K562 (cell line): Measurements from ENCODE around the gene METTL14. TPM values are rescaled to one million over a fixed set of nuclear protein-coding genes. Genes with fewer than 3 reads are reported as not detected.

Experiments used
- ATAC-seq: fragments of 200-7000 bp; cut with Tn5 transposase; 3 replicates; pipeline ENCODE4 v1.9.1; 2020; ENCODE audit warnings: moderate library complexity
- BruUV-seq: library from RNA; stranded (reverse); fragments of 400-500 nt; replicated peaks from 2 replicates; lab custom pipeline; 2021; lab: Mats Ljungman, UMichigan
- CTCF ChIA-PET: fragments of 300-600 bp; formaldehyde crosslinking; extraction: SDS; loops from one replicate; lab custom pipeline; 2021; ENCODE audit warnings: low intra/inter-chr PET ratio; lab: Yijun Ruan, JAX
- POLR2A ChIA-PET: fragments of 300-600, 350-650 bp; sonication (Branson Sonifier 250); formaldehyde crosslinking; extraction: SDS; loops from one replicate; lab custom pipeline; 2021; ENCODE audit warnings: antibody characterized with exemption, inconsistent platforms; lab: Yijun Ruan, JAX
- DNase-seq, 4 experiments: peaks; one replicate each; pipeline versions ENCODE4 v3.0.0 to v3.0.0-alpha.2; 2011 to 2018; ENCODE audit warnings: low spot score in 3 of 4, mixed read lengths in 3 of 4; ENCODE audit errors: extremely low read depth in 1 of 4
- FAIRE-seq: peaks from 2 replicates; lab custom pipeline; 2011; peaks lifted over from hg19 to GRCh38; lab: Jason Lieb, UNC
- H2AFZ ChIP-seq: 2 replicates; pipeline ENCODE4 v1.6.0; 2011; ENCODE audit warnings: low read depth, low read length, control low read depth, inconsistent platforms
- H3K27ac ChIP-seq: fragments of 200-600 bp; 3 replicates; pipeline ENCODE4 v1.8.0; 2011; ENCODE audit warnings: low read depth, mild to moderate bottlenecking, control low read depth, inconsistent platforms, low read length, moderate library complexity, mixed read lengths; ENCODE audit errors: extremely low read depth
- H3K27me3 ChIP-seq, 2 experiments: fragments of 300-600 bp in 1 of 2; 2 replicates in 1 of 2; 3 replicates in 1 of 2; pipeline versions ENCODE4 v1.6.0 to v1.8.0; 2011; ENCODE audit warnings: inconsistent platforms in 2 of 2, low read length in 2 of 2, mild to moderate bottlenecking in 1 of 2, mixed read lengths in 1 of 2, moderate library complexity in 1 of 2; ENCODE audit not compliant: control insufficient read depth in 2 of 2, insufficient read depth in 2 of 2
- H3K36me3 ChIP-seq: fragments of 300-600 bp; 3 replicates; pipeline ENCODE4 v1.8.0; 2011; ENCODE audit warnings: mild to moderate bottlenecking, low read length, inconsistent platforms; ENCODE audit not compliant: control insufficient read depth, insufficient read depth
- H3K4me1 ChIP-seq, 2 experiments: fragments of 200-600 bp in 1 of 2; replicated peaks in 1 of 2; 2 replicates in 1 of 2; 3 replicates in 1 of 2; pipeline versions ENCODE4 v1.5.1 to v1.8.0; 2011; ENCODE audit warnings: inconsistent platforms in 2 of 2, low read length in 2 of 2, mild to moderate bottlenecking in 1 of 2, mixed read lengths in 1 of 2, moderate library complexity in 1 of 2; ENCODE audit not compliant: control insufficient read depth in 2 of 2, insufficient read depth in 2 of 2
- H3K4me2 ChIP-seq: 2 replicates; pipeline ENCODE4 v1.6.1; 2011; ENCODE audit warnings: low read length, control low read depth, inconsistent platforms, mixed read lengths; ENCODE audit not compliant: insufficient read depth
- H3K4me3 ChIP-seq: fragments of 200-600 bp; sonication (generic), shearing (Covaris generic); 2 replicates; pipeline ENCODE4 v1.5.1; 2016; ENCODE audit warnings: control low read depth, inconsistent platforms
- H3K79me2 ChIP-seq: fragments of 200-600 bp; 3 replicates; pipeline ENCODE4 v1.8.0; 2011; ENCODE audit warnings: low read length, inconsistent platforms; ENCODE audit not compliant: control insufficient read depth, insufficient read depth
- H3K9ac ChIP-seq, 2 experiments: 2 replicates each; pipeline versions ENCODE4 v1.6.0 to v1.6.1; 2011; ENCODE audit warnings: low read depth in 2 of 2, low read length in 2 of 2, control low read depth in 1 of 2, inconsistent platforms in 1 of 2, mild to moderate bottlenecking in 1 of 2, mixed read lengths in 1 of 2; ENCODE audit not compliant: insufficient read depth in 1 of 2
- H3K9me1 ChIP-seq: one replicate; pipeline ENCODE4 v1.6.0; 2011; ENCODE audit warnings: inconsistent platforms, mild to moderate bottlenecking, low read length, moderate library complexity; ENCODE audit not compliant: control insufficient read depth, insufficient read depth
- H3K9me3 ChIP-seq: replicated peaks from 2 replicates; pipeline ENCODE4 v1.5.1; 2011; ENCODE audit warnings: low read depth, low read length, inconsistent platforms; ENCODE audit not compliant: control insufficient read depth, insufficient read depth
- H4K20me1 ChIP-seq: replicated peaks from 2 replicates; pipeline ENCODE4 v1.6.1; 2011; ENCODE audit warnings: low read length, inconsistent platforms, mixed read lengths; ENCODE audit not compliant: control insufficient read depth, insufficient read depth
- BCL6 ChIP-seq: fragments of 250-450 bp; sonication (Bioruptor Pico); IDR thresholded peaks from 2 replicates; pipeline ENCODE4 v1.4.0; 2020
- CTCF ChIP-seq, 3 experiments: IDR thresholded peaks in 2 of 3; conservative IDR thresholded peaks in 1 of 3; 2 replicates each; pipeline ENCODE4 v1.5.1; 2011 to 2012; ENCODE audit warnings: low read length in 3 of 3, mild to moderate bottlenecking in 3 of 3, control low read depth in 2 of 3, improper control_type of control experiment in 1 of 3, inconsistent platforms in 1 of 3, low read depth in 1 of 3, mixed read lengths in 1 of 3, moderate library complexity in 1 of 3; ENCODE audit not compliant: insufficient read depth in 2 of 3
- HNRNPL ChIP-seq: fragments of 200-400 bp; formaldehyde crosslinking; IDR thresholded peaks from 2 replicates; pipeline ENCODE4 v1.6.1; 2017; ENCODE audit warnings: low read depth, mild to moderate bottlenecking, low read length
- IFI16 ChIP-seq: fragments of 250-450 bp; sonication (Bioruptor Pico); IDR thresholded peaks from 2 replicates; pipeline ENCODE4 v2.1.2; 2022; ENCODE audit warnings: mild to moderate bottlenecking, inconsistent platforms
- KAT7 ChIP-seq: sonication (generic); formaldehyde crosslinking; IDR thresholded peaks from 2 replicates; pipeline ENCODE4 v1.8.0; 2022; ENCODE audit warnings: missing genetic modification reagents, mild to moderate bottlenecking, borderline replicate concordance
- MTF1 ChIP-seq: fragments of 250-450 bp; sonication (Bioruptor Pico); IDR thresholded peaks from 2 replicates; pipeline ENCODE4 v1.9.0; 2021; ENCODE audit warnings: moderate library complexity, mild to moderate bottlenecking, inconsistent platforms, borderline replicate concordance
- NR2F6 ChIP-seq: fragments of 450-650 bp; formaldehyde crosslinking; IDR thresholded peaks from 2 replicates; pipeline ENCODE4 v1.4.0; 2020; ENCODE audit warnings: mild to moderate bottlenecking
- PCBP2 ChIP-seq: fragments of 200-400 bp; formaldehyde crosslinking; IDR thresholded peaks from 2 replicates; pipeline ENCODE4 v1.6.1; 2018; ENCODE audit warnings: low read length, low read depth, mild to moderate bottlenecking, moderate library complexity; ENCODE audit not compliant: poor library complexity, severe bottlenecking
- RAD21 ChIP-seq, 2 experiments: fragments of 250-450 bp in 1 of 2; fragments of 450-650 bp in 1 of 2; sonication (Bioruptor Pico) in 1 of 2; formaldehyde crosslinking in 1 of 2; IDR thresholded peaks in 1 of 2; conservative IDR thresholded peaks in 1 of 2; 2 replicates each; pipeline versions ENCODE4 v1.4.0 to v1.8.0; 2020 to 2022; ENCODE audit warnings: mild to moderate bottlenecking in 2 of 2, moderate library complexity in 1 of 2
- WGBS: fragments of 100-300 bp; shearing (Covaris generic); methylation state at CpG from one replicate; pipeline ENCODE4 v1.1.6; 2016; ENCODE audit warnings: low coverage, mixed read lengths; ENCODE audit not compliant: insufficient coverage; ENCODE audit errors: missing lambda C conversion rate; 5-methylcytosine and 5-hydroxymethylcytosine counted together
- in situ Hi-C: fragments of 300-500 bp; cut with MboI; formaldehyde crosslinking; loops from 4 replicates; pipeline ENCODE4 v1.15.0; 2018; ENCODE audit warnings: inconsistent platforms, mixed read lengths
- intact Hi-C: fragments of 100-400 bp; cut with micrococcal nuclease; formaldehyde crosslinking; loops from 2 replicates; pipeline ENCODE4 v1.14.2; 2022
- polyA plus RNA-seq, 8 experiments: library from polyadenylated mRNA; depleted of rRNA in 4 of 8; stranded (reverse) in 5 of 8; unstranded in 3 of 8; fragments of >200 nt; fragmentation: Nextera tagmentation in 2 of 8; fragmentation: Illumina TruSeq in 1 of 8; extraction: Ambion mirVana in 2 of 8; extraction: Trizol in 1 of 8; gene quantifications; 2 replicates each; pipeline versions ENCODE4 v1.2.1 to v1.2.3, GENCODE V29; 2011 to 2014; ENCODE audit warnings: inconsistent platforms in 1 of 8, missing spikeins in 1 of 8
- total RNA-seq, 7 experiments: library from RNA; depleted of rRNA in 6 of 7; stranded (reverse); fragments of >200 nt in 6 of 7; fragmentation: Illumina TruSeq in 2 of 7; extraction: Trizol in 2 of 7; gene quantifications; 2 replicates each; pipeline versions ENCODE4 v1.2.1 to v1.2.3, GENCODE V29; 2011 to 2021; ENCODE audit warnings: low replicate concordance in 1 of 7
- TF ChIP-seq, protein P1 (sequence below): fragments of 250-450 bp; sonication (Bioruptor Pico); IDR thresholded peaks from 2 replicates; pipeline ENCODE4 v1.4.0; 2020; ENCODE audit warnings: mild to moderate bottlenecking, moderate library complexity

The METTL14 gene
- total and polyA plus RNA-seq, 9 of the 15 experiments (the other 6 are each of a cell fraction or from before 2014, with no cell fraction given), result 16.7 to 42.4 (median 27.7) TPM

DNA sequence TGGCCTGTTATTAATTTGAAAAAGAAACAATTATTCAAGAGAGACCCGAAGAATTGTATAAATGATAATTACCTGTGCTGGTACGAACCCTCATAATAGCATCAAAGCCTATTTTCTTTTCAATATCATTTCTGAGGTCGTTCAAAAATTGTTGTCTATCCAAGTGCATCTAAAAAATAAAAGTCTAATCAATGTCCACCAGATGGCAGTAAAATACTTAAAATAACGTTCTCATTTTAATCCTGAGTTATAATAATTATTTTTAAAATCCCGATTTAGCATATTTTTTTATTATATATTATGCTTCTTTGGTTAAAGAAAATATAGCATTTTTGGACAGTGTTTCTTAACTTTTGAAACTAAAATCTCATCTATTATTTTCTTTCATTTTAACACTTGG is 55.7 kb downstream of the METTL14 start:
- Histone ChIP-seq H3K4me2 (no peak overlapping the region), H3K4me1 (no peaks in the 10 kb centered on the region), H4K20me1 (no peaks in the 10 kb centered on the region), H3K27ac (no peak overlapping the region), H3K9ac (no peak overlapping the region), H3K9me3 (no peaks in the 10 kb centered on the region), H2AFZ (no peak overlapping the region), H3K9me1 (no peaks in the 10 kb centered on the region), H3K79me2 (no peaks in the 10 kb centered on the region), H3K36me3 (peaks cover 51% of the 10 kb centered on the region; the same call in 2 of the 3 replicates), H3K4me3 (no peak overlapping the region), H3K27me3 (no peaks in the 10 kb centered on the region)
- 8% methylated on average over 5 of the region's 5 CpGs for WGBS
- TF ChIP-seq PCBP2 (no peak), HNRNPL (no peak), RAD21 (CRISPR knock-in tag; conservative IDR thresholded peaks at IDR 0.05 in 1 of 2, IDR thresholded peaks at IDR 0.05 in 1 of 2) (peak; percentile 43 to 44), CTCF (IDR thresholded peaks at IDR 0.05 in 2 of 3, conservative IDR thresholded peaks at IDR 0.05 in 1 of 3; ENCODE audit: insufficient read depth in 2 of 3, low read depth in 1 of 3, low read length in 3 of 3) (peak in 1 of 3 experiments; percentile 47; a peak in 2 of 6 replicates), MTF1 (CRISPR knock-in tag) (no peak), KAT7 (CRISPR knock-in tag) (no peak), BCL6 (no peak), IFI16 (CRISPR knock-in tag) (no peak), NR2F6 (CRISPR knock-in tag) (no peak)
- TF ChIP-seq, protein P1, sequence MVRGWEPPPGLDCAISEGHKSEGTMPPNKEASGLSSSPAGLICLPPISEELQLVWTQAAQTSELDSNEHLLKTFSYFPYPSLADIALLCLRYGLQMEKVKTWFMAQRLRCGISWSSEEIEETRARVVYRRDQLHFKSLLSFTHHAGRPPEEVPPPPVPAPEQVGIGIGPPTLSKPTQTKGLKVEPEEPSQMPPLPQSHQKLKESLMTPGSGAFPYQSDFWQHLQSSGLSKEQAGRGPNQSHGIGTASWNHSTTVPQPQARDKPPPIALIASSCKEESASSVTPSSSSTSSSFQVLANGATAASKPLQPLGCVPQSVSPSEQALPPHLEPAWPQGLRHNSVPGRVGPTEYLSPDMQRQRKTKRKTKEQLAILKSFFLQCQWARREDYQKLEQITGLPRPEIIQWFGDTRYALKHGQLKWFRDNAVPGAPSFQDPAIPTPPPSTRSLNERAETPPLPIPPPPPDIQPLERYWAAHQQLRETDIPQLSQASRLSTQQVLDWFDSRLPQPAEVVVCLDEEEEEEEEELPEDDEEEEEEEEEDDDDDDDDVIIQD (CRISPR knock-in tag), result no peak
- peak in 3 of 4 experiments; percentile 16 to 18 (median 17) for DNase-seq
- intact Hi-C loops (loop anchor here (1.0 to 5.0 kb wide), 2 partner anchors 149 to 226 kb away; no protein-coding TSS in a partner anchor), in situ Hi-C loops (no loop called here)
- CTCF ChIA-PET, result interaction anchor here (0.6 to 2.1 kb wide), 4 partner anchors 149 to 229 kb away, joined by 3 to 12 read pairs (median 4); no protein-coding TSS in a partner anchor
- POLR2A ChIA-PET, result no interaction called here
- ATAC-seq, result no peak
- BruUV-seq, result no TSS peak
- FAIRE-seq, result no peak
